Panc1 (cell line): ENCODE data around the gene TJP1.

Experiments used
- CTCF ChIP-seq: fragments of 450-650 bp; IDR thresholded peaks from 2 replicates; pipeline ENCODE4 v1.5.1; 2017; ENCODE audit warnings: mild to moderate bottlenecking
- SIN3A ChIP-seq: IDR thresholded peaks from 2 replicates; pipeline ENCODE4 v1.6.1; 2012; ENCODE audit warnings: low read depth, mild to moderate bottlenecking, low read length, moderate library complexity, borderline replicate concordance; ENCODE audit not compliant: insufficient read depth
- TCF7L2 ChIP-seq: IDR thresholded peaks from 2 replicates; pipeline ENCODE4 v1.6.1; 2011; ENCODE audit warnings: mild to moderate bottlenecking, low read depth, low read length, inconsistent platforms

- TF ChIP-seq CTCF, result no peak
- TF ChIP-seq SIN3A, result no peak
- TF ChIP-seq TCF7L2, result no peak
These were observed 41.2 kb upstream of the TJP1 start for GRCh38 chr15:29863438-29863837.
